ENCODE measurements around the gene DPH1.
A peak's percentile ranks its signal among the peaks of the same experiment; 100 is the strongest.

DPH1 gene

DNA sequence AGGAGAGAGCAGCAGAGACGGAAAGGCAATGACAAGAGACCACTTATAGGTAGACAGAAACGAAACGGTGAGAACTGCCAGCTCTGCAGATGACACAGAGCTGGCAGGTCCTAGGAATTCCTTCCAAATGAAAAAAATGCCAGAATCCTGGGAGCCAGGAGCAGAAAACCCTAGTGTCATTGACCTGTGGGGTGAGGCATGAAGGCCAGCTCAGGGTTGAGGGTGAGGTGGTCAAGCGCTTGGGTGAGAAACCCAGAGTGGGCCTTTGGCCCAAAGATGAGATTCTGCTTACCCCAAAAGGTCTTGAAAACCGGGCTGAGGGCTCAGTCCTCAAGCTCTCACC is 34.2 kb downstream of the DPH1 start:
- TF ChIP-seq, protein P1, sequence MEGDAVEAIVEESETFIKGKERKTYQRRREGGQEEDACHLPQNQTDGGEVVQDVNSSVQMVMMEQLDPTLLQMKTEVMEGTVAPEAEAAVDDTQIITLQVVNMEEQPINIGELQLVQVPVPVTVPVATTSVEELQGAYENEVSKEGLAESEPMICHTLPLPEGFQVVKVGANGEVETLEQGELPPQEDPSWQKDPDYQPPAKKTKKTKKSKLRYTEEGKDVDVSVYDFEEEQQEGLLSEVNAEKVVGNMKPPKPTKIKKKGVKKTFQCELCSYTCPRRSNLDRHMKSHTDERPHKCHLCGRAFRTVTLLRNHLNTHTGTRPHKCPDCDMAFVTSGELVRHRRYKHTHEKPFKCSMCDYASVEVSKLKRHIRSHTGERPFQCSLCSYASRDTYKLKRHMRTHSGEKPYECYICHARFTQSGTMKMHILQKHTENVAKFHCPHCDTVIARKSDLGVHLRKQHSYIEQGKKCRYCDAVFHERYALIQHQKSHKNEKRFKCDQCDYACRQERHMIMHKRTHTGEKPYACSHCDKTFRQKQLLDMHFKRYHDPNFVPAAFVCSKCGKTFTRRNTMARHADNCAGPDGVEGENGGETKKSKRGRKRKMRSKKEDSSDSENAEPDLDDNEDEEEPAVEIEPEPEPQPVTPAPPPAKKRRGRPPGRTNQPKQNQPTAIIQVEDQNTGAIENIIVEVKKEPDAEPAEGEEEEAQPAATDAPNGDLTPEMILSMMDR (IDR thresholded peaks at IDR 0.05; ENCODE audit: low read length, missing control alignments), result no peak
- DNase-seq (ENCODE audit: low read depth), result no peak
- no peak overlapping the region for H3K4me3 ChIP-seq (replicated peaks; ENCODE audit: low read depth, low read length)

DNA sequence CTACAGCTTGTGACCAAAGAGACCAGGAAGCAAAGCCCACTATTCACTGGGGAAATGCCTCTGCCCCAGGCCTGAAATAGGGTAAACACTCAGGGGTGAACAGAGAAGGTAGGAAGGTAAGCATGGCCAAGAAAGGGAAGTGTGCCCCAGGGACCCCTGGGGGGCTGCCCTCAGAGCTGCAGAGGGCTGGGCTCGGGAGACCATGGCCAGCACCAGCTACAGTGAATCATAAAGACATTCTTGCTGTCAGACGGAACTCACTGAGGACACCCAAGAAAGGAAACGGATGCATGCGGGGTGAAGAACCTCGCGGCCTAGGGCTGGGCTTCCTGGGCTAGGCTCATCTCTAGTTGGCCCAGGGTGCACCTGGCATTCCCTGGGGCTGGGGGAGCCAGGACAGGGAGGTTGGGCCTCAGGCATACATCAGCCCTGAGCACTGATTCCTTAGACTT is 34.6 kb downstream of the DPH1 start:
- TF ChIP-seq, protein P1 (IDR thresholded peaks at IDR 0.05; ENCODE audit: low read length, missing control alignments), result no peak
- no peak overlapping the region for H3K4me3 ChIP-seq (replicated peaks; ENCODE audit: low read depth, low read length)
- DNase-seq (ENCODE audit: low read depth), result peak; percentile 45

DNA sequence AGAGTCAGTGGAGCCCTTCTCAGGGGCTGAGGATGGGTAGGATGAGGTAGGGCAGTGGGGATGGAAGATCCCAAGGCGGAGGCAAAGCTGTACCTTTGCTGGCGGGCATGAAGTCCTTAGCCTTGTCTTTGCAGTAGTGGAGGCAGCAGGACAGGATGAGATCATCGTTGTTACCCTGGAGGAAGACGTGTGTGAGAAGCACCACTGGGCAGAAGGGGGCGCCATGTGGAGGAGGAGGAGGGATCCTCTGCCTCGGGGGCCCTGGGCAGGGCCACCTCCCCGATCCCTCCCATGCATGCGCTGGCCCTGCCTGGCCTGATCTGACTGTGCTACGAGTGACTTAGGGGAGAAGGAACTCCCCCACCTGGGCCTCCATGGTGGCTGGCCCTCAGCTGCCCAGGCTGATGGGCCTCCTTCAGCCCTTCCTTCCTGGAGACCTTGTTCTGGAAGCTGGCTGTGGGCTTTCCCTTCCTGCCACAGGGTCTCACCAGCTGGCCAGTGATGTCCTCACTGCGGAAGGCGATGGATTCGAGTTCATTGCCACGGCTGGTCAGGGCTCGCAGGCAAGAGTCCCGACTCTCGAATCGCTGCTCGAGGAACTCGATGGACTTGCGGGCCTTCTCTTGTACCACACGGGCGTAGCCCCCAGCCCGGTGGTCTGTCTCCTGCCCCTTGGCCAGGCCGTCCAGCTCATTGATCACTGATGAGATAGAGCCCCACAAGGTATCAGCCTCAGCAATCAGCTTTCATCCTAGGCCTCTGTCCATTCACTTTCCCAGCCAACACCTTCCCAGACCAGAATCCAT is 35.2 kb downstream of the DPH1 start:
- peak; percentile 80 for DNase-seq (ENCODE audit: low read depth)
- no peak overlapping the region for H3K4me3 ChIP-seq (replicated peaks; ENCODE audit: low read depth, low read length)
- TF ChIP-seq, protein P1 (IDR thresholded peaks at IDR 0.05; ENCODE audit: low read length, missing control alignments), result peak; percentile 61

DNA sequence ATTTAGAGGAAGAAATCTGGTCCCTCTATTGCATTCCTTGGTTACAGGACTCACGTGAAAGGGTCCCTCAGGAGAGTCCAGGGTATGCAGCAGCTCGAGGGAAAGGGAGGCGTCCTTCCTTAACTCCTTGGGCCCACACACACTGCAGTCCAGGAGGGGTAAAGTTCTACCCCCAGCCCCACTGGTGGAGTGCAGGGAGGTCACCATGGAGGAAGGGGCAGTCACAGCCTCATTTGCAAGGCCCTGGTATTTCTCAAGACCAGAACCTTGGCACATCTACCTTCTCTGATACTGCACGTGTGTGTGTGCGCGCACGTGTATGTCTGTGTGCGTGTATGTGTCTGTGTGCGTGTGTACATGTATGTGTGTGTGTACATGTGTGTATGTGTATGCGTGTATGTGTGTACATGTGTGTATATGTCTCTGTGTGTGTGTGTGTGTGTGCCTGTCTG is 36.0 kb downstream of the DPH1 start:
- DNase-seq (ENCODE audit: low read depth), result peak; percentile 14
- TF ChIP-seq, protein P1 (IDR thresholded peaks at IDR 0.05; ENCODE audit: low read length, missing control alignments), result no peak
- no peak overlapping the region for H3K4me3 ChIP-seq (replicated peaks; ENCODE audit: low read depth, low read length)

DNA sequence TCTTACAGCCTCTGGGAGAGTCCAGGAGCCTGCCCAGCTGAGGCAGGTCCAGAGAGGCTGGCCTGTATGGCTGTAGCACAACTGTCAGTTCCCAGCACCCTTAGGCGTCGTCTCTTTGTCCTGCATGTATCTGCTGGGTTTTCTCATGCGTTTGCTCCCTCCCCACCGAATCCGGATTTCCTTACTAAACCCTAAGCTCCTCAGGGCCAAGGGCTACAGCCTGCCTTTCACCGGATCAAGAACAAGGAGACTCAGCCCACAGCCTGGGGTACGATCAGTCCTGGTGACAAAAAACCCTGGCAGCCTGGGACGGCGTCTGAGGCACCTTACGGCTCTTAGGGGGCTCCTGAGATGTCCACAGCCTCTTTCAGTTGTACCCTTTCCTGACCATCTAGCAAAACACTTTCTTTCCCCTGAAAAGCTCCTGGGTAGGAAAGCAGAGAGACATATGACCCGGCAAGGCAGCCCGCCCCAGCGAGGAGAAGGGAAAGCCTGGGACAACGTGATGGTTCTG is 37.2 kb downstream of the DPH1 start:
- peak; percentile 19 for DNase-seq (ENCODE audit: low read depth)
- no peak overlapping the region for H3K4me3 ChIP-seq (replicated peaks; ENCODE audit: low read depth, low read length)
- TF ChIP-seq, protein P1 (IDR thresholded peaks at IDR 0.05; ENCODE audit: low read length, missing control alignments), result no peak

DNA sequence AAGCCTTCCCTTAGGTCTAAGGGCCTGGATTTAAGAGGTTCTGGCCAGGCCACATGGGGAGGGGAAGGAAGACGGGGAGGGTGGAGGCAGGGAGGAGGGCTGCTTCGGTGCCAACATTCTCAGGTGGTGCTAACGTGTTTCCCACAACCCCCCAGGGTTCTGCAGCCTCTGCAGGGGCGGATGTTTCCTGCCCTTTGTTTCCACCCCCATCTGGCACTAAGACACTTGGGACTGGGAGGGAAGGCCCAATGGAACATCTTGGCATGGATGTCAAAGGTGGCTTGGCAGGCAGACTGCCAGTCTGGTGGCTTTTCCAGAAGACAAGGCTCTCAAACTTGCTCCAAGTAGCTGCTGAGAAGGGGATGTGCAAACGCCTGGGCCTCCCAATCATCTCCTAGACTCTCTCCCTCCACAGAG is 37.7 kb downstream of the DPH1 start:
- TF ChIP-seq, protein P1 (IDR thresholded peaks at IDR 0.05; ENCODE audit: low read length, missing control alignments), result no peak
- H3K4me3 ChIP-seq (replicated peaks; ENCODE audit: low read depth, low read length), result no peak overlapping the region
- DNase-seq (ENCODE audit: low read depth), result peak; percentile 78

All from fibroblast of pulmonary artery (primary cell).